Limb (tissue), 2 donors: ENCODE measurements around the gene KRTCAP2.

Experiments used
- DNase-seq, 2 donors: peaks; one replicate each; pipeline ENCODE4 v3.0.0-alpha.2; 2016; ENCODE audit errors: extremely low spot score in 2 of 2

Gene KRTCAP2

DNA sequence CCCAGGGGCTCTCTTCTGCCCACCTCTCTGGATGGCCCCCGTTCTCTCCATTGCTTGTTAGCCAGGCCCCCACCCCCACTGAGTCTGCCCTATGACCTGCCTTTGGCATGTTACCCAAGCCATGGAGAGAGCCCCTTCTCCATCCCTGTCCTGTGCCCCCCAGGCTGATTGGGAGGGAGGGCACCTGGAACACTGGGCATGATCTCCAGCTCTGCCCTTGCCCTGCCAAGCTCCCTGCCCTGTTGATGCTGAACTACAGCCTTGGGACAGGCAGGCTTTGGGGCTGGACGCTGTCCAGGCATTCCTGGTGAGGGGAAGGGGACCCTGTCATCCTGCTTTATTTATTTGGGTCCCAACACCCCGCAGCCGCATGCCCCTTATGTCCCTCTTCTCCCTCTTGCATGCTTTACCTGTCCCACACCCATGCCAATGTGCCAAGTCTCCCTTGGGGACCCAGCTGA lies 11.3 kb upstream of the KRTCAP2 start:
- DNase-seq = no peak

DNA sequence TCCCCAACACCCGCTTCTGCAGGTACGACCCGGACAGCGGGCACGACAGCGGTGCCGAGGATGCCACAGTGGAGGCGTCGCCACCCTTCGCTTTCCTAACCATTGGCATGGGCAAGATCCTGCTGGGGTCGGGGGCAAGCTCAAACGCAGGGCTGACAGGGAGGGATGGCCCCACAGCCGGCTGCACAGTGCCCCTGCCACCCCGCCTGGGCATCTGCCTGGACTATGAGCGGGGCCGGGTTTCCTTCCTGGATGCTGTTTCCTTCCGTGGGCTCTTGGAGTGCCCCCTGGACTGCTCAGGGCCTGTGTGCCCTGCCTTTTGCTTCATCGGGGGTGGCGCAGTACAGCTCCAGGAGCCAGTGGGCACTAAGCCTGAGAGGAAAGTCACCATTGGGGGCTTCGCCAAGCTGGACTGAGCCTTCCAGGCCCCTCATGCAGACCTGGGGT lies 10.7 kb upstream of the KRTCAP2 start:
- DNase-seq = no peak

GRCh38 chr1:155182052-155182550 lies 9.0 kb upstream of the KRTCAP2 start:
- DNase-seq = peak in 1 of 2 donors; percentile 16

- DNase-seq = peak in 1 of 2 donors; percentile 14
Measured at GRCh38 chr1:155181371-155182051, 8.4 kb upstream of the KRTCAP2 start.

- peak in 1 of 2 donors; percentile 24 for DNase-seq
Measured at GRCh38 chr1:155179112-155180031, 6.3 kb upstream of the KRTCAP2 start.

DNA sequence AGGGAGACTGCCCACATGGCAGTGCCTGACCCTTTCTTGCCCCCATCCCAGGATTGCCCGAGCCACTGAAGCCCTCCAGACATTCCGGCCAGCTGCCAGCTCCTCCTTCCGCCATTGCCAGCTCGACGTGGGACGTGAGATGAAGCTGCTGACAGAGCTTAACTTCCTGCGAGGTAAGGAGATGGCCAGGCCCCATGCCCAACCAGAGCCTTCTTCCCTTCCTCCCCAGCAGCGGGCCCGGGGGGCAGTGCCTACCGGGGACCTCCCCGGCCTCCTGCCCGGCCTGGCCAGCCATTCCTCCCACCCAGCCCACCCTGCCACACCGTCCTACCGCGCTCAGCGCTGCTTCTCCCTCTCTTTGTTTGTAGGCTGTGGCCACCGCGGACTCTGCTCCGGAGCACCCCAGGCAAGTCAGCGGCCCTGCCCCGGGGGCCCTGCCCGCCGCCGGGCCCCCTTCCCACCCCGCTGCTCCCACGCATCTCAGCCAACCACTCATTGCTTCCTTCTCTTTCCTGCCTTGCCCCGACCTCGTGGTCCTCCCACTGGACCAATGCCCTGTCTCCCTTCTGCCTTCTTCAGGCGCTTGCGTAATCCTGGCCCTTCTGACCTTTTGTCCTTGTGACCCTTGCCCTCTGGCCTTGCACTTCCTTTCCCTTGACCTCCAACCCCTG lies 5.5 kb upstream of the KRTCAP2 start:
- peak in 1 of 2 donors; percentile 27 for DNase-seq

GRCh38 chr1:155177918-155178281 lies 4.8 kb upstream of the KRTCAP2 start:
- peak in 1 of 2 donors; percentile 26 for DNase-seq

DNA sequence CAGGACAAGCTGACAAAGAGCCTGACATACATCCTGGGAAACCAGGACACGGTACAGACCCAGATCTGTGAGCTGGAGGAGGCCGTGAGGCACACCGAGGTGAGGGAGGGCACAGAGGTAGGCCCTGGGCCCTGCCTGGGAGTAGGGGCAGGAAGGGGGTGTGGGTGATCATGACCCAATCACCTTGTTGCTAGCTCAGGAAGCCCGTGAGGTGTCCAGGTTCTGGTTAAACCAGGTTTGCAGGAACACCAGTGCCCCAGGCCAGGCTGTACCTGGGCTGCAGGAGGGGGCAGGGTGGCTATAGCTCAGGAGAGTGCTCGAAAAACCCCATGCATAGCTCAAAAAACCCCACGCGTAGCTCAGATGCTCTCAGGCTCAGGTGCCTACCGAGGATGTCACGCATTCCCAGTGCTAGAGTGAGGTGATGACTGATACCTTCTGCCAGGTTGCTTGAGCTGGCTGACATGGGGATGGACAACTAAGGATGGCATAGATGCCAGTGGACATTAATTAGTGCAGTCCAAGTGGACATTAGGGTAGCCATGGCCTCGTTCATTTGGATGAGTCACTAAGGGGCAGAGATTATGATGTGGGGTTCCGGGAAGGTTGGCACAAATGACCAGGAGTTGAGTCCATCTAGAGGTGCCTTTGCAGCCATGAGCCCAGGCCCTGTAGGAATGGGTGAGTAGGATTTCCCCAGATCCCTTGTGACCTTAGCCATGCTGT lies 4.3 kb upstream of the KRTCAP2 start:
- DNase-seq = peak in 1 of 2 donors; percentile 29

DNA sequence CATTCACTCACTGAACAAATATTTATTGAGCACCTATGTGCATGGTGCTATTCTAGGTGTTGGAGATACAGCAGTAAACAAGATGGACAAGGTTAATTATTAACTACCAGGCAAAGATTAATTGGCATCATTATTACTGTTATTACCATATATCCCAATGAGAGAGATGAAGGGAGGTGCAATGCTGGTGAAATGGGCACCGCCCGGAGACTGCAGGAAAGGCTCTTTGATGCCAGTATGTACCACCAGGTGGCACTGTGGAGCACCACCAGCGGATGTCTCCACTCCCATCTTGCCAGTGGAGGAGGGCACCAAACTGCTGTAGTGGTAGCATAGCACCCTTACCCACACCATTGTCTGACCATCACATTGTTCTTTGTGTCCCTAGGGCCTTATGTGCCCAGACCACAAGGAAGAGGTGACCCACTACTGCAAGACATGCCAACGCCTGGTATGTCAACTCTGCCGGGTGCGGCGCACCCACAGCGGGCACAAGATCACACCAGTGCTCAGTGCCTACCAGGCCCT lies 3.5 kb upstream of the KRTCAP2 start:
- DNase-seq = peak; percentile 51 to 87

DNA sequence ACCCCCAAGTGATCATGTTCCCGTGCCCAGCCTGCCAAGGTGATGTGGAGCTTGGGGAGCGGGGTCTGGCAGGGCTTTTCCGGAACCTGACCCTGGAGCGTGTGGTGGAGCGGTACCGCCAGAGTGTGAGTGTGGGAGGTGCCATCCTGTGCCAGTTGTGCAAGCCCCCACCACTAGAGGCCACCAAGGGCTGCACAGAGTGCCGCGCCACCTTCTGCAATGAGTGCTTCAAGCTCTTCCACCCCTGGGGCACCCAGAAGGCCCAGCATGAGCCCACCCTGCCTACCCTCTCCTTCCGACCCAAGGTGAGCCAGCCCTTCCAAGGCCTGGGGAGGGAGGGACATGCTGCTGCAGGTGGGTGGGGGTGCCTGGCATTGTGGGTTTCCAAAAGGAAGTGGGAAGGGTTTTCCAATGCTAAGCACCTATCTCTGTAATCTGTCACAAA lies 2.8 kb upstream of the KRTCAP2 start:
- DNase-seq = peak in 1 of 2 donors; percentile 31

GRCh38 chr1:155175281-155175926 lies 2.3 kb upstream of the KRTCAP2 start:
- peak in 1 of 2 donors; percentile 39 for DNase-seq

DNA sequence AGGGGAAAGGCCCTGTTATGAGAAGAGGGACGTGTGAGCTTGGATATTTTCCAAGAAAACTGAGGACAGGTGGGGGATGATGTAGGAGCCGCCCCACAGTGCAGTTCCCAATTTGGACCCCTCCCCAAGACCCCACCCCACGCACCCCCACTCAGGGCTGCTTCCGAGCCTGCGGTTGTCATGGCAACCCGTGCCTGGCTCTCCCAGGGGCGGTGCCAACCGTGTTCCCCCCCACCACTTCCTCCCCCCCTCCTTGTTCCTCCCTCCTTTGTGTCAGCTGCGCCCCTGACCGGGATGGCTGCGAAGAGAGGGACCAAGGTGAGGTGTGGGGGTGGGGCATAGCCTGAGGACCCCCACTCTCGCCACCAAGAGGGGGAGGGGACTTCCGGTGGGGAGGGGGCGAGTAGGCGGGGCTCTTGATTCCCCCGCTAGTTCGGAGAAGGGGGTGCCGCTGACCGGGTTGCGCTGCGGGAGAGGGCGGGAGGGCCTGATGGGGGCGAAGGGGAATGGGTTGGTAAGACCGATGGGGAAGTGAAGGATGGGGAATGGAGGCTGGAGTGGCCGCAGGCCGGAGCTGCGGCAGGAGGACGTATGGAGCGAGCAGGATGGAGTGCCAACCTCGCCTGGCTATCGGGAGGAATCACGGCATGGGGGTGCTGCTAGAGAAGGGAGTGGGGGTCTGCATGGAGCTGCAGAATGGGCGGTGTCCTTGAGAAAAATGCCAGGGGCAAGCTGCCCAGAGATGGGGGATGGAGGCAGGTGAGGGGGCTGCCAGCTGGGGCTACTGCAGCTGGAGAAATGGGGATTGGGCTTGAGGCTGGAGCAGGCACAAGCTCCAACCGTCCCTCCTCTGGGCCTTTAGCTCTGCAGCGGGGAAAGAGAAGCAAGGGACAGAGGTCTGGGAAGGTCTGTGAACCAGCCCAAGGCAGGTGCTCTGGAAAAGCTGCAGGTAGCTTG lies 1.5 kb upstream of the KRTCAP2 start:
- DNase-seq = peak in 1 of 2 donors; percentile 84

GRCh38 chr1:155173478-155174323 lies 597 bp upstream of the KRTCAP2 start, which contains the start of gene TRIM46:
Gene TRIM46 (plus strand): TSS chr1:155173849. CDS start chr1:155173967, 118 bp downstream.
- DNase-seq = peak in 1 of 2 donors; percentile 79

- DNase-seq = no peak
Measured at GRCh38 chr1:155171836-155172731, 1.0 kb downstream of the KRTCAP2 start.

GRCh38 chr1:155170806-155171205 lies 2.3 kb downstream of the KRTCAP2 start:
- DNase-seq = no peak

DNA sequence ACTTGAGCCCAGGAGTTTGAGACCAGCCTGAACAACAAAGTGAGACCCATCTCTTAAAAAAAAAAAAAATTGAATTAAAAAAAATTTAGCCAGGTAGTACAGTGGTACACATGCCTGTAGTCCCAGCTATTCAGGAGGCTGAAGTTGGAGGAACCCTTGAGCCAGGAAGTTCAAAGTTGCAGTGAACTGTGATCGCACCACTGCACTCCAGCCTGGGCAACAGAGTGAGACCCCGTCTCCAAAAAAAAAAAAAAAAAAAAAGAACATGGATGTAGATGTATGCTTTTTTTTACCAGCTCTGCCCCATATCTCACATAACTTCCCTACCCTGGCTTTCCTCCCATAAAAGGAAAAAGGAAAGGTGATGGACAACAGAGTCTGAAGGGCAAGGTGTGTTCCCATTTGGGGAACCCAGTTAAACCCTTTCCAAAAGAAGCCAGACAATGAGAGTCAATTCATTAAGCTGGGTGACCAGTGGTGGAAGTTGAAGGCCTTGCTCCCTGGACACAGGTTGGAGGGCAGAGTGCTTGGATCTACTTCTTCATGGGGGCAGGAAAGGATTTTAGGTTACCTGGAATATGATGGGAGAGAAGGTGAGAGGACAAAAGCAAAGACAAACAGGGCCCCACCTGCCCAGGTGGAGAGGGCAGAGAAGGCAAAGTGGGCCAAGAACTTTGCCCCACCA lies 2.9 kb downstream of the KRTCAP2 start:
- no peak for DNase-seq
